ENCODE data around the gene RTN3. TPM values are rescaled to one million over a fixed set of nuclear protein-coding genes. Genes with fewer than 3 reads are reported as not detected.

The RTN3 gene
- total RNA-seq, 3 donors from 2014 or later (not counting 1 experiment from before 2014, with no cell fraction given): 36.9 to 43.0 (median 37.6) TPM

- Mint-ChIP-seq H3K4me1 (peaks cover 13 to 20% of the 10 kb centered on the region in 2 donors), H3K27me3 (ENCODE audit: low read depth in 2 of 2) (no peaks in the 10 kb centered on the region), H3K4me3 (no peak overlapping the region), H3K27ac (no peak overlapping the region), H3K36me3 (peaks cover 17% of the 10 kb centered on the region), H3K9me3 (no peaks in the 10 kb centered on the region)
- 69% methylated on average over 2 of the region's 3 CpGs for WGBS (ENCODE audit: insufficient coverage)
- DNase-seq: peak in 1 of 2 donors; percentile 24
- intact Hi-C loops (cut with micrococcal nuclease): loop anchor here (5.0 kb wide), 1 partner anchor 602 kb away; no protein-coding TSS in a partner anchor
- peak; percentile 74 for TF ChIP-seq CTCF (IDR thresholded peaks at IDR 0.05)
- peaks cover 49% of the 10 kb centered on the region for H3K36me3 ChIP-seq (ENCODE audit: control insufficient read depth, insufficient read depth, low read length)
- H3K4me3 ChIP-seq (ENCODE audit: low read length): no peak overlapping the region
- no peak for ATAC-seq
- no peaks in the 10 kb centered on the region for H3K4me1 ChIP-seq (ENCODE audit: control insufficient read depth, insufficient read depth, low read length)
- no peak overlapping the region for H3K27ac ChIP-seq (ENCODE audit: low read length)
- no peaks in the 10 kb centered on the region for H3K27me3 ChIP-seq (ENCODE audit: control insufficient read depth, insufficient read depth, low read length)
- no peaks in the 10 kb centered on the region for H3K9me3 ChIP-seq (ENCODE audit: control insufficient read depth, insufficient read depth, low read length)
These were observed 42.0 kb upstream of the RTN3 start for GRCh38 chr11:63639199-63639832.

GRCh38 chr11:63641727-63642126 is 39.6 kb upstream of the RTN3 start:
- TF ChIP-seq CTCF (IDR thresholded peaks at IDR 0.05): no peak
- DNase-seq (no peak), ATAC-seq (no peak)
- no peaks in the 10 kb centered on the region for H3K27me3 ChIP-seq (ENCODE audit: control insufficient read depth, insufficient read depth, low read length)
- intact Hi-C loops (cut with micrococcal nuclease): no loop called here
- H3K4me3 Mint-ChIP-seq: no peak overlapping the region
- H3K27me3 Mint-ChIP-seq (ENCODE audit: low read depth in 2 of 2): no peaks in the 10 kb centered on the region
- no peaks in the 10 kb centered on the region for H3K4me1 ChIP-seq (ENCODE audit: control insufficient read depth, insufficient read depth, low read length)
- peaks cover 17% of the 10 kb centered on the region for H3K36me3 Mint-ChIP-seq
- H3K4me1 Mint-ChIP-seq: peaks cover 13 to 14% of the 10 kb centered on the region in 2 donors
- peaks cover 50% of the 10 kb centered on the region for H3K36me3 ChIP-seq (ENCODE audit: control insufficient read depth, insufficient read depth, low read length)
- no peak overlapping the region for H3K4me3 ChIP-seq (ENCODE audit: low read length)
- H3K9me3 Mint-ChIP-seq: no peaks in the 10 kb centered on the region
- no peaks in the 10 kb centered on the region for H3K9me3 ChIP-seq (ENCODE audit: control insufficient read depth, insufficient read depth, low read length)
- peak overlapping the region; percentile 53 to 66 for H3K27ac Mint-ChIP-seq
- no peak overlapping the region for H3K27ac ChIP-seq (ENCODE audit: low read length)

- peaks cover 13 to 14% of the 10 kb centered on the region in 2 donors for H3K4me1 Mint-ChIP-seq
- H3K4me3 Mint-ChIP-seq: no peak overlapping the region
- Histone ChIP-seq H3K4me1 (ENCODE audit: control insufficient read depth, insufficient read depth, low read length) (no peaks in the 10 kb centered on the region), H3K27ac (ENCODE audit: low read length) (no peak overlapping the region), H3K9me3 (ENCODE audit: control insufficient read depth, insufficient read depth, low read length) (no peaks in the 10 kb centered on the region), H3K36me3 (ENCODE audit: control insufficient read depth, insufficient read depth, low read length) (peaks cover 59% of the 10 kb centered on the region), H3K27me3 (ENCODE audit: control insufficient read depth, insufficient read depth, low read length) (no peaks in the 10 kb centered on the region), H3K4me3 (ENCODE audit: low read length) (no peak overlapping the region)
- peaks cover 17% of the 10 kb centered on the region for H3K36me3 Mint-ChIP-seq
- ATAC-seq (no peak), DNase-seq (no peak)
- H3K27me3 Mint-ChIP-seq (ENCODE audit: low read depth in 2 of 2): no peaks in the 10 kb centered on the region
- WGBS (ENCODE audit: insufficient coverage): 100% methylated on average over 2 of the region's 3 CpGs
- TF ChIP-seq CTCF (IDR thresholded peaks at IDR 0.05): no peak
- intact Hi-C loops (cut with micrococcal nuclease): no loop called here
- no peaks in the 10 kb centered on the region for H3K9me3 Mint-ChIP-seq
- no peak overlapping the region for H3K27ac Mint-ChIP-seq
These were observed 38.1 kb upstream of the RTN3 start for GRCh38 chr11:63643205-63643604.

GRCh38 chr11:63652671-63653070 is 28.6 kb upstream of the RTN3 start:
- Mint-ChIP-seq H3K27ac (no peak overlapping the region), H3K4me1 (peaks cover 6 to 11% of the 10 kb centered on the region in 2 donors), H3K36me3 (peaks cover 6% of the 10 kb centered on the region), H3K4me3 (no peak overlapping the region), H3K27me3 (ENCODE audit: low read depth in 2 of 2) (no peaks in the 10 kb centered on the region), H3K9me3 (no peaks in the 10 kb centered on the region)
- 72% methylated on average over 3 of the region's 3 CpGs for WGBS (ENCODE audit: insufficient coverage)
- no peak overlapping the region for H3K27ac ChIP-seq (ENCODE audit: low read length)
- no peaks in the 10 kb centered on the region for H3K9me3 ChIP-seq (ENCODE audit: control insufficient read depth, insufficient read depth, low read length)
- H3K4me3 ChIP-seq (ENCODE audit: low read length): no peak overlapping the region
- no peaks in the 10 kb centered on the region for H3K27me3 ChIP-seq (ENCODE audit: control insufficient read depth, insufficient read depth, low read length)
- intact Hi-C loops (cut with micrococcal nuclease): no loop called here
- TF ChIP-seq CTCF (IDR thresholded peaks at IDR 0.05): no peak
- H3K4me1 ChIP-seq (ENCODE audit: control insufficient read depth, insufficient read depth, low read length): no peaks in the 10 kb centered on the region
- ATAC-seq (no peak), DNase-seq (no peak)
- H3K36me3 ChIP-seq (ENCODE audit: control insufficient read depth, insufficient read depth, low read length): peaks cover 37% of the 10 kb centered on the region
